Type B pancreatic cell (in vitro differentiated cells): ENCODE data around the gene EIF2B5. TPM values are rescaled to one million over a fixed set of nuclear protein-coding genes. Genes with fewer than 3 reads are reported as not detected.

Experiments
- DNase-seq: peaks from one replicate; pipeline ENCODE4 v3.0.0; 2021; ENCODE audit warnings: mixed read lengths; ENCODE audit not compliant: unreplicated experiment; ENCODE audit errors: extremely low spot score
- H3K27ac Mint-ChIP-seq: 2 replicates; pipeline ENCODE4 v1.8.0; 2021; ENCODE audit warnings: mild to moderate bottlenecking, mixed read lengths
- H3K27me3 Mint-ChIP-seq: 2 replicates; pipeline ENCODE4 v1.8.0; 2021; ENCODE audit warnings: mixed read lengths
- H3K36me3 Mint-ChIP-seq: 2 replicates; pipeline ENCODE4 v1.8.0; 2021; ENCODE audit warnings: mixed read lengths
- H3K4me1 Mint-ChIP-seq: one replicate; pipeline ENCODE4 v1.8.0; 2021; ENCODE audit warnings: mixed read lengths; ENCODE audit not compliant: unreplicated experiment
- H3K4me3 Mint-ChIP-seq: 2 replicates; pipeline ENCODE4 v1.8.0; 2021; ENCODE audit warnings: mild to moderate bottlenecking, mixed read lengths
- H3K9me3 Mint-ChIP-seq: 2 replicates; pipeline ENCODE4 v1.8.0; 2021; ENCODE audit warnings: mixed read lengths
- CTCF ChIP-seq: fragments of 200-600 bp; sonication (generic); conservative IDR thresholded peaks from 2 replicates; pipeline ENCODE4 v1.5.0; 2021; ENCODE audit warnings: antibody characterized with exemption, mild to moderate bottlenecking
- total RNA-seq: library from RNA; stranded (reverse); gene quantifications from 2 replicates; pipeline ENCODE4 v1.2.1, GENCODE V29; 2021; ENCODE audit warnings: low replicate concordance

EIF2B5 gene
- total RNA-seq, 1 donor from 2014 or later: 43.9 TPM

GRCh38 chr3:184129012-184129411 is 6.1 kb upstream of the EIF2B5 start:
- no peaks in the 10 kb centered on the region for H3K36me3 Mint-ChIP-seq
- H3K9me3 Mint-ChIP-seq: no peaks in the 10 kb centered on the region
- H3K4me1 Mint-ChIP-seq: peaks cover 4% of the 10 kb centered on the region
- peak; percentile 60 for TF ChIP-seq CTCF
- no peaks in the 10 kb centered on the region for H3K27me3 Mint-ChIP-seq
- H3K27ac Mint-ChIP-seq: no peak overlapping the region
- H3K4me3 Mint-ChIP-seq: no peak overlapping the region
- DNase-seq: no peak

GRCh38 chr3:184132945-184133344 is 2.2 kb upstream of the EIF2B5 start:
- peaks cover 5% of the 10 kb centered on the region for H3K36me3 Mint-ChIP-seq
- no peak for DNase-seq
- H3K4me1 Mint-ChIP-seq: peaks cover 26% of the 10 kb centered on the region
- H3K27ac Mint-ChIP-seq: no peak overlapping the region
- no peak overlapping the region for H3K4me3 Mint-ChIP-seq
- TF ChIP-seq CTCF: no peak
- H3K27me3 Mint-ChIP-seq: no peaks in the 10 kb centered on the region
- no peaks in the 10 kb centered on the region for H3K9me3 Mint-ChIP-seq

- peak overlapping the region; percentile 97 for H3K27ac Mint-ChIP-seq
- peak; percentile 82 for DNase-seq
- no peaks in the 10 kb centered on the region for H3K27me3 Mint-ChIP-seq
- H3K9me3 Mint-ChIP-seq: no peaks in the 10 kb centered on the region
- peaks cover 6% of the 10 kb centered on the region for H3K36me3 Mint-ChIP-seq
- peak overlapping the region; percentile 98 for H3K4me3 Mint-ChIP-seq
- peaks cover 26% of the 10 kb centered on the region for H3K4me1 Mint-ChIP-seq
- peak; percentile 35 for TF ChIP-seq CTCF
Observed at GRCh38 chr3:184133840-184134745, 1.1 kb upstream of the EIF2B5 start.

DNA sequence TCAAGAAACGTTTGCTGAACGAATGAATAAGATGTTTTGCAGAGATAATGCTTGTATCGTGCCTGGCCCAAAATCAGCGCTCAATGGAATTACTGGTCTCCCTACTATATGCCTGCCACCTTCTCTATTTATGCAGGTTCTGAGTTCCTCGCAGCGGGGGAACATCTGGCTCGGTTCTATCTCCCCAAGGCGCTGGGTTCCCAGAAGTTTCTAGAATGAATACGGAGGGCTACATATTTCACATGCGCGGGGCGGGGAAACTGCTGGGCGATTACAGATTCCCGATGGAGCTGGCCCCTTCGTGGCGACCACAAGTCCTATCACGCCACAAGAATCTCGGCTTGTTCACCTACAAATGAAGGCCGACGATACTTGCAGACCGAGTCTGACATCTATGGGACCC is 411 bp upstream of the EIF2B5 start:
- Mint-ChIP-seq H3K36me3 (peaks cover 6% of the 10 kb centered on the region), H3K27me3 (no peaks in the 10 kb centered on the region), H3K9me3 (no peaks in the 10 kb centered on the region), H3K4me3 (peak overlapping the region; percentile 98), H3K4me1 (peaks cover 26% of the 10 kb centered on the region), H3K27ac (peak overlapping the region; percentile 97)
- DNase-seq: no peak
- TF ChIP-seq CTCF: no peak

DNA sequence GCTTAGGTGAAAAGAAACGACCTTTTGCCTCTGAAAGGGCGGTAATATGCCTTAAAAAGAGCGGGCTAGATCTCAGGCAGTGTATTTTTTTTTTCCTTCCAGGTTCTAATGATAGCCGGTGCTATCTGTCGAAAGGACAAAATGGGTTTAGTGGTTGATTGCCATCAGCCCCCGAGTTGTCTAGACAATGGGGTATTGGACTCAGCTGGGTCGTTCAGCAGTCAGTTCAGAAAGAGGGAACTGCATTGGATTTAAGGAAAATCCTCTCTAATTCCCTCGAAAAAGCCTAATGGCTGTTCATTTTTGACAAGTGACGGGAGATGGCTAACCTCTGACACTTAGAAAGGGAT is 728 bp downstream of the EIF2B5 start:
- no peak for DNase-seq
- Mint-ChIP-seq H3K27me3 (no peaks in the 10 kb centered on the region), H3K27ac (peak overlapping the region; percentile 97), H3K4me3 (peak overlapping the region; percentile 98), H3K9me3 (no peaks in the 10 kb centered on the region), H3K36me3 (peaks cover 6% of the 10 kb centered on the region), H3K4me1 (peaks cover 26% of the 10 kb centered on the region)
- TF ChIP-seq CTCF: no peak
